Body of pancreas (tissue), 4 donors: ENCODE results near the gene STK32B.

Experiments used
- CTCF ChIP-seq, 7 experiments: fragments of 450-650 bp in 4 of 7; fragments of 200-600 bp in 3 of 7; sonication (generic) in 3 of 7; IDR thresholded peaks; one replicate each; pipeline ENCODE4 v1.5.1; 2016 to 2019; ENCODE audit warnings: antibody characterized with exemption in 7 of 7
- POLR2A ChIP-seq, 3 donors: fragments of 450-650 bp; IDR thresholded peaks; one replicate each; pipeline ENCODE4 v1.6.1; 2016; ENCODE audit warnings: antibody characterized with exemption in 3 of 3, mild to moderate bottlenecking in 2 of 3

GRCh38 chr4:5204781-5205180 is 153.5 kb downstream of the STK32B start:
- TF ChIP-seq CTCF (IDR thresholded peaks at IDR 0.05) = no peak
- TF ChIP-seq POLR2A (IDR thresholded peaks at IDR 0.05) = no peak
